Activated CD4-positive, alpha-beta T cell treated with anti-CD3 and anti-CD28 coated beads, Interleukin-2, amount 10 ng/mL, durations not matched to agents 7 days and 5 days (primary cell): Measurements from ENCODE around the gene AATF. TPM values are rescaled to one million over a fixed set of nuclear protein-coding genes. Genes with fewer than 3 reads are reported as not detected.

Source experiments
- CTCF ChIA-PET: fragments of 350-600 bp; sonication (Branson Sonifier 250); formaldehyde crosslinking; loops from one replicate; lab custom pipeline; 2021; ENCODE audit warnings: antibody characterized with exemption; lab: Charles Lee
- POLR2A ChIA-PET: fragments of 350-600 bp; sonication (Branson Sonifier 250); formaldehyde crosslinking; loops from one replicate; lab custom pipeline; 2021; ENCODE audit warnings: antibody characterized with exemption; lab: Charles Lee
- DNase-seq: peaks from one replicate; pipeline ENCODE4 v3.0.0-alpha.2; 2020
- H3K27ac Mint-ChIP-seq: one replicate; pipeline ENCODE4 v1.8.0; 2021; ENCODE audit warnings: mild to moderate bottlenecking, moderate library complexity, mixed read lengths
- H3K27me3 Mint-ChIP-seq: one replicate; pipeline ENCODE4 v1.8.0; 2021; ENCODE audit warnings: mixed read lengths
- H3K36me3 Mint-ChIP-seq: one replicate; pipeline ENCODE4 v1.8.0; 2021; ENCODE audit warnings: low read depth, mixed read lengths
- H3K4me1 Mint-ChIP-seq: one replicate; pipeline ENCODE4 v1.8.0; 2021; ENCODE audit warnings: mixed read lengths
- H3K4me3 Mint-ChIP-seq: one replicate; pipeline ENCODE4 v1.8.0; 2021; ENCODE audit warnings: mild to moderate bottlenecking, moderate library complexity, mixed read lengths
- H3K9me3 Mint-ChIP-seq: one replicate; pipeline ENCODE4 v1.8.0; 2021; ENCODE audit warnings: mixed read lengths
- total RNA-seq, 2 experiments: library from RNA; stranded (reverse); gene quantifications; one replicate each; pipeline ENCODE4 v1.2.3, GENCODE V29; 2021

The AATF gene
- total RNA-seq, 2 experiments from 2014 or later, result 79.6 to 83.6 TPM

GRCh38 chr17:37051381-37051780 is 102.6 kb downstream of the AATF start:
- CTCF ChIA-PET, result no interaction called here
- H3K27ac Mint-ChIP-seq, result no peak overlapping the region
- POLR2A ChIA-PET, result no interaction called here
- H3K9me3 Mint-ChIP-seq, result no peaks in the 10 kb centered on the region
- no peak for DNase-seq
- H3K4me3 Mint-ChIP-seq, result no peak overlapping the region
- H3K27me3 Mint-ChIP-seq, result no peaks in the 10 kb centered on the region
- peaks cover 7% of the 10 kb centered on the region for H3K4me1 Mint-ChIP-seq
- peaks cover 8% of the 10 kb centered on the region for H3K36me3 Mint-ChIP-seq

- peaks cover 7% of the 10 kb centered on the region for H3K4me1 Mint-ChIP-seq
- no peaks in the 10 kb centered on the region for H3K27me3 Mint-ChIP-seq
- no peak overlapping the region for H3K27ac Mint-ChIP-seq
- H3K9me3 Mint-ChIP-seq, result no peaks in the 10 kb centered on the region
- H3K4me3 Mint-ChIP-seq, result no peak overlapping the region
- H3K36me3 Mint-ChIP-seq, result peaks cover 11% of the 10 kb centered on the region
- DNase-seq, result no peak
- CTCF ChIA-PET, result no interaction called here
- POLR2A ChIA-PET, result no interaction called here
Measured at GRCh38 chr17:37051833-37052232, 103.1 kb downstream of the AATF start.

- ChIA-PET CTCF (no interaction called here), POLR2A (no interaction called here)
- Mint-ChIP-seq H3K9me3 (no peaks in the 10 kb centered on the region), H3K4me1 (peaks cover 6% of the 10 kb centered on the region), H3K27me3 (no peaks in the 10 kb centered on the region), H3K4me3 (no peak overlapping the region), H3K27ac (no peak overlapping the region), H3K36me3 (peaks cover 15% of the 10 kb centered on the region)
- no peak for DNase-seq
Measured at GRCh38 chr17:37052450-37052849, 103.7 kb downstream of the AATF start.

GRCh38 chr17:37054894-37055293 is 106.1 kb downstream of the AATF start:
- CTCF ChIA-PET, result no interaction called here
- Mint-ChIP-seq H3K4me1 (no peaks in the 10 kb centered on the region), H3K4me3 (no peak overlapping the region)

GRCh38 chr17:37056622-37057021 is 107.9 kb downstream of the AATF start:
- Mint-ChIP-seq H3K36me3 (peaks cover 10% of the 10 kb centered on the region), H3K27me3 (no peaks in the 10 kb centered on the region), H3K4me1 (no peaks in the 10 kb centered on the region), H3K27ac (no peak overlapping the region), H3K9me3 (no peaks in the 10 kb centered on the region), H3K4me3 (no peak overlapping the region)
- DNase-seq, result no peak
- ChIA-PET CTCF (interaction anchor here (1.0 to 1.3 kb wide), 2 partner anchors 9 to 10 kb away, joined by 3 read pairs; no protein-coding TSS in a partner anchor), POLR2A (no interaction called here)

More at GRCh38 chr17:37054894-37055293, 106.1 kb downstream of the AATF start:
- H3K9me3 Mint-ChIP-seq, result no peaks in the 10 kb centered on the region
- no peak overlapping the region for H3K27ac Mint-ChIP-seq
- POLR2A ChIA-PET, result no interaction called here
- H3K27me3 Mint-ChIP-seq, result no peaks in the 10 kb centered on the region
- peaks cover 10% of the 10 kb centered on the region for H3K36me3 Mint-ChIP-seq
- DNase-seq, result no peak

- POLR2A ChIA-PET, result no interaction called here
- Mint-ChIP-seq H3K4me1 (no peaks in the 10 kb centered on the region), H3K27ac (no peak overlapping the region), H3K9me3 (no peaks in the 10 kb centered on the region), H3K4me3 (no peak overlapping the region), H3K36me3 (peaks cover 10% of the 10 kb centered on the region), H3K27me3 (no peaks in the 10 kb centered on the region)
- CTCF ChIA-PET, result interaction anchor here (1.2 to 2.3 kb wide), 2 partner anchors 10 to 12 kb away, joined by 5 to 8 read pairs; no protein-coding TSS in a partner anchor
- no peak for DNase-seq
Measured at GRCh38 chr17:37059493-37059892, 110.7 kb downstream of the AATF start.

- Mint-ChIP-seq H3K27me3 (no peaks in the 10 kb centered on the region), H3K9me3 (no peaks in the 10 kb centered on the region), H3K36me3 (peaks cover 10% of the 10 kb centered on the region), H3K4me1 (no peaks in the 10 kb centered on the region), H3K4me3 (no peak overlapping the region), H3K27ac (no peak overlapping the region)
- POLR2A ChIA-PET, result no interaction called here
- CTCF ChIA-PET, result interaction anchor here (1.2 to 2.3 kb wide), 2 partner anchors 10 to 13 kb away, joined by 5 to 8 read pairs; no protein-coding TSS in a partner anchor
- no peak for DNase-seq
Measured at GRCh38 chr17:37060094-37060493, 111.3 kb downstream of the AATF start.

GRCh38 chr17:37060928-37061327 is 112.2 kb downstream of the AATF start:
- Mint-ChIP-seq H3K4me1 (no peaks in the 10 kb centered on the region), H3K27me3 (no peaks in the 10 kb centered on the region), H3K27ac (no peak overlapping the region), H3K9me3 (no peaks in the 10 kb centered on the region), H3K4me3 (no peak overlapping the region), H3K36me3 (peaks cover 10% of the 10 kb centered on the region)
- ChIA-PET POLR2A (no interaction called here), CTCF (no interaction called here)
- DNase-seq, result no peak

GRCh38 chr17:37062021-37062420 is 113.3 kb downstream of the AATF start:
- Mint-ChIP-seq H3K27me3 (peaks cover 6% of the 10 kb centered on the region), H3K36me3 (peaks cover 5% of the 10 kb centered on the region), H3K27ac (no peak overlapping the region), H3K4me1 (no peaks in the 10 kb centered on the region), H3K4me3 (no peak overlapping the region), H3K9me3 (no peaks in the 10 kb centered on the region)
- no peak for DNase-seq
- ChIA-PET POLR2A (no interaction called here), CTCF (no interaction called here)

- H3K9me3 Mint-ChIP-seq, result no peaks in the 10 kb centered on the region
- ChIA-PET CTCF (no interaction called here), POLR2A (no interaction called here)
Measured at GRCh38 chr17:37064206-37064605, 115.5 kb downstream of the AATF start.

GRCh38 chr17:37064956-37065355 is 116.2 kb downstream of the AATF start:
- no peaks in the 10 kb centered on the region for H3K9me3 Mint-ChIP-seq
- H3K27ac Mint-ChIP-seq, result no peak overlapping the region
- H3K36me3 Mint-ChIP-seq, result no peaks in the 10 kb centered on the region
- ChIA-PET POLR2A (no interaction called here), CTCF (interaction anchor here (1.1 kb wide), 1 partner anchor 8 kb away, joined by 3 read pairs; no protein-coding TSS in a partner anchor)
- H3K4me3 Mint-ChIP-seq, result no peak overlapping the region
- H3K4me1 Mint-ChIP-seq, result no peaks in the 10 kb centered on the region
- DNase-seq, result no peak
- peaks cover 6% of the 10 kb centered on the region for H3K27me3 Mint-ChIP-seq

More at GRCh38 chr17:37064206-37064605, 115.5 kb downstream of the AATF start:
- DNase-seq, result no peak
- H3K27ac Mint-ChIP-seq, result no peak overlapping the region
- H3K4me1 Mint-ChIP-seq, result no peaks in the 10 kb centered on the region
- H3K36me3 Mint-ChIP-seq, result no peaks in the 10 kb centered on the region
- H3K27me3 Mint-ChIP-seq, result peaks cover 6% of the 10 kb centered on the region
- H3K4me3 Mint-ChIP-seq, result no peak overlapping the region

GRCh38 chr17:37065486-37066321 is 117.0 kb downstream of the AATF start:
- Mint-ChIP-seq H3K4me1 (no peaks in the 10 kb centered on the region), H3K9me3 (no peaks in the 10 kb centered on the region), H3K27ac (no peak overlapping the region), H3K36me3 (no peaks in the 10 kb centered on the region), H3K27me3 (peaks cover 6% of the 10 kb centered on the region), H3K4me3 (no peak overlapping the region)
- CTCF ChIA-PET, result interaction anchor here (1.1 kb wide), 1 partner anchor 9 kb away, joined by 3 read pairs; no protein-coding TSS in a partner anchor
- POLR2A ChIA-PET, result no interaction called here
- DNase-seq, result no peak
